Stimulated activated CD4-positive, alpha-beta T cell treated with anti-CD3 and anti-CD28 coated beads, Interleukin-4, amount 100 ng/mL, for 1 hour (primary cell): ENCODE data around the gene XRCC4.

Experiments used
- DNase-seq: peaks from one replicate; pipeline ENCODE4 v3.0.0-alpha.2; 2020

The XRCC4 gene

DNA sequence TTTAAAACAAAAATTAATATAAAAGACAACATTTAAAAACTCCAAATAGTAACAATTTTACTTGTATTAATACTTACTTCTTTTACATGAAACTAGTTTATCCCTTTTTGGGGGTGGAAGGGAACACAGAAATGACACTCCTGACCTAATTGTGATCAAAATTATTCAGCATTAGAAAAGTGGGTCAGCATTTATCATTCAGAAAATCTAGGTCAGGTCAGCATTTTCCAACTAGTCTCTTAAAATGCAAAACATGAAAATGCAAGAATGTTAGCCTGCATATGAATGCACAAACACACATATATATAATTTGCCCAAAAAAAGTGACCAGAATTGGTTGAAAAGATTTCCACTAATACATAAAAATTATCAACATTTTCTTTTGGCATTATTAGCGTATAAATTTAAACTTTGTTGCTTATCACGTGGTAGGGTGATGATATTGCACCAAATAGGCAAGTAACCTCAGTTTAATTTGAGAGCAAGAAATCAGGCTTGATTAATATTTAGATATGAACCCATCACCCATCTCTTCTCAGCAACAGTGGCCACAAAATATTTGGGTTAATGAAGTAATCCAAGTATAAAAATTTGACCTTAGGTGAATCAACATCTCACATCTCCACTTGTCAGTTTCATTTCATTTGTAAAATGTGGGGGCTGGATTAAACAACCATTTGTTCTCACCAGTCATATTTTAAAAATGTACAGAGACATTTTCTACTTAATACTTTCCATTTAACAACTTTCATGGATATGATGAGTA lies 5.9 kb upstream of the XRCC4 start:
- no peak for DNase-seq

DNA sequence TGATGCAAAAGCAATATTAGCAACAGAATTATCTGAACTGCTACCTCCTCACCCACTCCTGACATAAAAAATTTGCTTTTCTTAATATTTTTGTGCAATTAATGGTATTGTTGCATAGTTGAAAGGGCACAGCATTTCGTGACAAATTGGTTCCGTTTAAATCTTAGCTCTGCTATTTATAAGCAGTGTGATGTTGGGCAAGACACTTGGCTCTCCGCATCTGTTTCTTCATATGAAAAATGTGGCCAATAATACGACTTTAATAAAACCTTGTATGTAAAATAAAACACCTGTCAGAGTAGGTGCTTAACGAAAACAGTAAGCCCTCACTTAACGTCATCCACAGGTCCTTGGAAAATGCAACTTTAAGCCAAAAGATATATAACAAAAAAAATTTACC lies 4.4 kb upstream of the XRCC4 start:
- DNase-seq, result no peak

DNA sequence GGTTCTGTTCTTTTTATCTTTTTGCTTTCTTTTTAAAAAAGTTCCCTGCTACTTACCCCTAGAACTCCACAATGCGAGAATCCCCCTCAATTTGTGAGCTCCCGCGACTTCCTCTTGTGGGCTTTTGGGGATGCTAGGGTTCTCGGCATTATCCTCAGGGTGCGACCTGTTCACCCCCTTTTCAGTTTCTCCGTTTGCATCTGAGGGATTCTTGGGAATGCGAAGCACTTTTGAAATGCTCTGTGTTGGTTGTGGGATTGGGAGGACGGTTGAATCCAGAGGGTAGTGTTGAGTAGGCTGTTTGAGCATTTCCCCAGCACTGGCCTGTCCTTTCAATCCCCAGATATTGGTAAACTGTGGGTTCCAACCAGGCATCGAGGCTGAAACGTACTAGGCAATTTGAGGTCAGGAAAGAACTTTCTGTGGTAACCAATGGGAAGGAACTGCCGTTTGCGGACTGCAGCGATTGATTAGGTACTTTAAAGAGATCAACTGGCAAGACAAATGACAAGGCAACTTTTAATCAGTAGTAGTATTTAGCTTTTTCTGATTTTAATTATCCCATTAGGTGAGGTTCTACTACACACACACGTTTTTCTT lies 415 bp downstream of the XRCC4 start:
- no peak for DNase-seq

DNA sequence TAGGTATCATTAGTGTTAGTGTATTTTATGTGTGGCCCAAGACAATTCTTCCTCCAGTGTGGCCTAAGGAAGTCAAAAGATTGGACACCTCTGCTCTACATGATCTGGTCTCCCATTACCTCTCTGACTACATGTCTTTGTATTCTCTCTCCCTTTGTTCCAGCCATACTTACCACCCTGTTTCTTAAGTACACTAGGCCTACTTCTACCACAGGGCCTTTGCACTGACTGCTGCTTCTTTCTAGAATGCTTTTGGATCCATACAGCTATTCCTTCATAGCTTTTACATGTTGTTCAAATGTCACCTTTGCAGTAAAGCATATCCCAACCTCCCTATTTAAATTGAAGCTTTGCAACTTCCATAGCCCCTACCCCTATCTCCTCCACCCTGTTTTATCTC lies 5.4 kb downstream of the XRCC4 start:
- no peak for DNase-seq

DNA sequence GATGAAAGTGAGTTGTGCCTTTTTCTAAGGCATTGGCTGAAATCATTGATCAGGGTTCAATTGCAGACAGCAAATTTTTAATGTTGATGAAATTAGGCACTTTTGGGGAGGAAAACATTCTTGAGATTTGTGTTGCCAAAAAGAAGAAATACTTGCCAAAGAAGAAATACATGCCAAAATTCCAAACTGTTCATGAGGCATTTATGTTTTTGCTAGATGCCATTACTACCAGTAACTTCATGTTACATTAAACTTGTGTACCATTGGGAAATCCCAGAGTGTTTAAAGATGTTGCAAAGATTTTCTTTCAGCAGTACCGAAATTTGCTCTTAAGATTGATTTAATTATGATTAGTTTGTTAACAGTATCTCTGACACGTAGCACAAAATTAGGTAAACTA lies 7.0 kb downstream of the XRCC4 start:
- no peak for DNase-seq

DNA sequence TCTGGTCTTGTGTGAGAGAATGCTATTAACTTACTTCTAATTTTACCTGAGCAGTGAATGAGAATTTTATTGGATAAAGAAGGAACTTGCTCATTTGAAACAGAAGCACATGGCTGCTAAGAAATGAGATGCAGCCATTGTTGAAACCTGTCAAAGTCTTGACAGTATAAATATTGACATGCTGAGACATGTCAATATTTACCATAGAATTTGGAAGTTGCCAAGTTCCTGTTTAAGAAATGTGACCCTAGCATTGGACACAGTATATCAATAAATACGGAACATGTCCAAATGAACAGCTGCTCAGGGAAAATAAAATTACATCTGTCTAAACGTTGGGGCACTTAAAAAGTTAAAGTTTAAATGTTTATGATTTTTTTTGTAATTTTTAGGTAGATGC lies 7.8 kb downstream of the XRCC4 start:
- no peak for DNase-seq

DNA sequence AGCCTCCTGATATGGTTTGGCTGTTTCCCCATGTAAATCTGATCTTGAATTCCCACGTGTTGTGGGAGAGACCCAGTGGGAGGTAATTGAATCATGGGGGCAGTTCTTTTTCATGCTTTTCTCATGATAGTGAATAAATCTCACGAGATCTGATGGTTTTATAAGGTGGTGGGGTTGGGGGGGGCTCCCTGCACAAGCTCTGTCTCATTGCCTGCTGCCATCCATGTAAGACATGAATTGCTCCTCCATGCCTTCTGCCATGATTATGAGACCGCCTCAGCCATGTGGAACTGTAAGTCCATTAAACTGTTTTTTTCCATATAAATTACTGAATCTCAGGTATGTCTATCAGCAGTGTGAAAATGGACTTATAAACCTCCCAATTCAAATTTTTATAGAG lies 12.8 kb downstream of the XRCC4 start:
- DNase-seq, result no peak

DNA sequence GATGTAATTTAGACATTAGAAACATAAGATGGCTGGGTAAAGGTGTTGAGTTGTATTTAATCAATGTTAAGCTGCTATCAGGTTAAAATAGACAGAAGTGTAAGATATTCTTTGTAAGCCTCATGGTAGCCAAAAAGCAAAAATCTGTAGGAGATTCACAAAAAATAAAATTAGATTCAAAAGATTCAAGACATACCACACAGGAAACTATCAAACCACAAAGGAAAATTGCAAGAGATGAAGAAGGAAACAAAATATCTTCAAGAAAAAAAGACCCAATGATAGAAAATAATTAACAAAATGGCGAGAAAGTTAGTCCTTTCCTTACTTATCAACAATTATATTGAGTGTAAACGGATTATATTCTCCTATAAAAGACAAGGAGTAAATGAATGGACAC lies 15.3 kb downstream of the XRCC4 start:
- no peak for DNase-seq

DNA sequence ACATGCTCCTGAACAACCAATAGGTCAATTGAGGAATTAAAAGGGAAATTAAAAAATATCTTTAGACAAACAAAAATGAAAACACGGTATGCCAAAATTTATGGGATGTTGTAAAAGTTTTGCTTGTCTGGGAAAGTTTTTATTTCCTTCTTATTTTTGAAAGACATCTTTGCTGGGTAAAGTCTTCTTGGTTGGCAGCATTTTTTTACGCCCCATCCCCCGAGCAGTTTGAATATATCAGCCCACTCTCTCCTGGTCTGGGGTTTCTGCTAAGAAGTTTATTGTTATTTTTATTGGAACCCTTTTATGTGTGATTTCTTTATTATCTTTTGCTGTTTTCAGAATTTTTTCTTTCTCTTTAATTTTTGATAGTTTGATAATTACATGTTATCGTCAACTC lies 16.3 kb downstream of the XRCC4 start:
- no peak for DNase-seq

DNA sequence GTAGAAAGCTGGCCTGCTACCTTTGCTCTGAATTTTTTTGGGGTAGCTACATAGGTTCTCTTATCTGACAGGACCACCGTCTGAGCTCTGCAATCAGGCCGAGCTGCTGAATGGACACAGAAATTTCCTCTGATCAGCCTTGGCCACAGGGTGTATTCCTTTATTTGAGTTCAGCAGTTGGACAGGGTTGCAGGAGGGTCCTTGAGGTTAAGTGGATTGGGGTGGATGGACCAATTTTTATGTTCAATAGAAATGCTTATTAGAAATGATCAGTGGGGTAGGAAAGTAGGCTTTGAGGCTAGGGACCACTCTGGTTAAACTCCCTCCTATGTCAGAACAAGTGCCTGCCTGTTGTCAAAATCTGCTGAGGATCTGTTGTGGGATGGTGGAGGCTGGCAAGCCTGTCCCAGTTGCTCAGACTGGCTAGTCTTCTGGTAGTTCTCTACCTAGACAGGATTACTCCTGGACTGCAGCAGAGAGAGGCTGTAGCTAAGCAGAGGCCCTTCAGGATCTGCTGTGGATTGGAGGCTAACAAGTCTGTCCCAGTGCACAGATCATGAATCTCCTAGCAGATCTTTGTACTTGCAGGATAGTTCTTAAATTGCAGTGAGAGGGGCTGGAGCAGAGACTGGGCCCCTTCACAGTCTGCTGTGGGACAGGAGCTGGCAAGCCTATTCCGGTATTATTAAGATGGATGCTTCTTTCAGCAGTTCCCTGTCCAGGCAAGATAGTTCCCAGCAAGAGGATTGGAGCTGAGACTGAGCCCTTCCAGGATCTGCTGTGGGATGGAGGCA lies 18.0 kb downstream of the XRCC4 start:
- DNase-seq, result no peak

DNA sequence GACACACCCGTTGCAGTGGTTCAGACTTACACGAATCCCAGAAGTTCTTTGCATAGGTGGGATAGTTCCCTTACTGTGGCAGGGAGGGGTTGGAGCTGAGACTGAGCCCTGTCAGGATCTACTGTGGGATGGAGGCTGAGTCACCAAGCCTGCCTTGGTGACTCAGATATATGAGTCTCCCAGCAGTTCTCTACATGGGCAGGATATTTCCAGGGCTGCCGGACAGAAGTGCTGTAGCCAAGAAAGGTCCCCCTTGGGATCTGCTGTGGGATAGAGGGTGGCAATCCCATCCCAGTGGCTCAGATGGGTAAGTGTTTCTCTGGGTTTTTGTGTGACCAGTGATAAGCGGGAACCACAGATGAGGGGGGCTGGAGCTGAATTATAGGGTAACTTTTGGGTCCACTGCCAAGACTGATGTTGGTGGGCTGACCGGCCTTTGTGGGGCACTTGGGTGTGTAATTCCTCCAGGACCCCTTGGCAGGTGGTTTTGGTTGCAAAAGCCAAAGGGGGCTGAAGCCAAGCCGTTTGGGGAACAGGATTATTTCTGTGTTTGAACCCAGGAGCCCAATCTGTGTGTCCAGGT lies 18.7 kb downstream of the XRCC4 start:
- no peak for DNase-seq

DNA sequence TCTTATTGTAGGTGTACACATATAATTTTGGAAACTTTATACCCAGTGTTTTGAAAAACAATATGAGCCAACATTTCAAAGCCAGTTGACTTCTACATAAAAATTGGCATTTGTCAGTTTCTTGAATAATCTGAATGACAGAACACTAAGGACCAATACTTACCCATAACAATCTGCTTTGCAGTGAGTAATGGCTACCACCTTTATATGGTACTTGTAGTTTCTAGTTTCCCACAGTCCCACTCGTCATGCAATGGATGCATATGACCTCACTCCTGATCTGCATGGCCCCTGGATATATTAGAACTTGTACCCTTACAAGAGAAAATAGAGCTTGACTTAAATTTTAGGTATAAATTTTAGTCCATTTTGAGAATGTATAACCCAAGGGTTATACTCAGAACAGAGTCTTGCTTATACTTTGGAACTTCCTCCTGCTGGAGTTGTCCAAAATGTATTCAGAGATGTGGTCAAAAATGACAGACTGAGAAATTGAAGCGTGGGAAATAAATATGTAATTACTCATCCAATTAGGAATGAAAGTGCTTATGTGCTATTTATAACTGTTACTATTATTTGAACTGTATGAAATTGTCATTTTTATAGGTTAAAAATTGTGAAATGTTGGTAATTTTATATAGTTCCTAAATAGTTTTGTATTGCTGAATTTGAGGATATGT lies 19.5 kb downstream of the XRCC4 start:
- no peak for DNase-seq

DNA sequence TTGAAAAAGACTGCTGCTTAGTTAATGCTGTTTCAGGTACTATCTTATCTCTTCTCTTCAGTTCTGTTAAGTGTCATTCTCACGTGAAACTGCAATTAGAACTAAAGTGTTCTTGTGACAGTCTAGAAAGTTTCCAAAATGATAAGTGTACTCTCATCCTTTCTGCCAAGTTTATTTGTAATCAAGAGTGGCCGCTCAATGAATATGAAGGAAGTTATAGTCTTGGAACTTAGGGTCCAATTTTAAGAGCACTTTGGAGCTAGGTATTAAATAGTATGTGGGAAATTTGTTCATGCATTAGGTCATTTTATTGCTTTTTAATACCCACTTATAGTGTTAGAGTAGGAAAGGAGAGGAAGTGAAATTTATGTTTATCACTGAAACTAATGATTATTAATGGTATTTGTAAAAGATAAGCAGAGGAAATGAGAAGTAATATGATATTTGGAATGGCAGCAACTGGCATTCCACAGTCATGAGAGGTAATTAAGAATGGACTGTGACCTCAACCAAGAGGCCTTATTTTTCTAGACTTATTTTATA lies 20.4 kb downstream of the XRCC4 start:
- DNase-seq, result no peak

DNA sequence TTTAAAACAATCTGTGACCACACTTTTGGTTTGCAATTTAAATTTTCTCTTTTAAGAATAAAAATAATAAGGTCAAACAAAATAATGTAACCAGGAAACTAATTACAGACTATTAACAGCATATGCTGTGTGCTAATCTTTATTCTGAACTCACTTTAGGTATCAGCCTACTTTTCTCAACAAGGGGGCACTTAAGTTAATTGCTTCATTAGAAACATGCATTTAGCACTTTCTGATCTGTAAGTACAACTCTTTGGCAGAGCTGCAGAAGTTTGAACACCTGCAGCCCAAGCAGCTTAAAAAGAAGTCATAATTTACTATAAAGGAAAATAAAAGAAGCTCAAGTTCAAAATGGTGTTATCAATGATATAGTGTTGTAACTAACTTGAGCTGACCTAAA lies 21.7 kb downstream of the XRCC4 start:
- DNase-seq, result no peak

DNA sequence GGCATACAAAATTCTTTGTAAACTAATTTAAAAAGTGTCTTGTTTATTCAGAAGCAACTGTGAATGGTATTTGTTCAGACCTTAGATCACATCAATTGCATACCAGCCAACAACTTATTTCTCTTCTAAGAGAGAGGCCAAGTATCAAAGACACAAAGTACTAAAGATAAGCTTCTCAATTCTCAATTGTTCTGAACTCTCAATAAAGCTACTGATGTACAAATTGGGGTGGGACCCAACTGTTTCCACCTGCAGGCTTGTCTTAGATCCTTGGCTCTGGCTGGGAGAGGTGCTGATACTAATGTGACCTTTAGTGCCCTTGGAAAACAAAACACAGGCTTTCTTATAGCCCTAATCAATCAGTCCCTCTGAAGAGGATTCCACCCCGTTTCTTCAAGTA lies 22.1 kb downstream of the XRCC4 start:
- no peak for DNase-seq

DNA sequence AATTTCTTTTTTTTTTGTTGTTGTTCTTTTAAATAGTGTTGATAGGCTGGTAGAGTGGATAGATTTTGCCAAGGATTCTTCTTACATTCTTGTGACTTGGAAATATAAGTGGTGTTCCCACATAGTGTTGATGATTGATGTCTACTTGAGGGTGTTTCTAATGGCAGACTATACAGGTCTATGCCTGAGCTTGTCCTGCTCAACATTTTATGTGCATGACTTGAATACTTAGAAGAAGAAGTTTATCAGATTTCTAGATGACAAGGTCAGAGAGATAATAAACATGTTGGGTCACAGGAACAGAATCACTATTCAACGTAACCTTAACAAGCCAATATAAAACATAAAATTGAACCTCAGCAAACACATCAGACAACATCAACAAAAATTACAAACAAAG lies 24.2 kb downstream of the XRCC4 start:
- DNase-seq, result no peak

DNA sequence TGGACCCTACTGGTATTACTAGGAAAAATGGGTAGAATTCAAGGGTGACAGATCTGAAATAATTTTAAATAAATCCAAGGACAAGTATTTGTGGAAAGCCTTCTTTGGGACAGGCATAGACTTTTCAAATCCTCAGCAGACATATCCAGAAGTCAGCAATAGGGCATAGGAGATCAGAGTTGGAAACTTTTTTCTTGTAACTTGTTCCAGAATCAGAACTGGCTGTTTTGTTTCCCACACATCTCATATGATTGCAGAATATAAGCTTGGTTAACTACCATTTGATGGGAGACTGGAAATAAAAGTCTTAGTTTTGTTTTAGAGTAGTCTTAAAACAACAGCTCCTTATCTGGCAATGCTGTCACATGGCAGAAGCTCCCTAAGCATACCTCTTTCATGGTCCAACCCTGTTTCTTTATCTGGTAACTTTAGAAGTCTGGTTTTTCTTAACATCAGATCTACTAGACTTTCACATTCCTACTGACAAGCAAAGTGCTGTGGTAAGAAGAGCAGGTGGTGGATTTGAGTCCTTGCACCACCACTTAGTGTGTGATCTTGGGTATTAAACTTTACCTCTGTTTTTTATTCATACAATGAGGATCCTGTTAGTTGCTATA lies 25.1 kb downstream of the XRCC4 start:
- DNase-seq, result no peak

DNA sequence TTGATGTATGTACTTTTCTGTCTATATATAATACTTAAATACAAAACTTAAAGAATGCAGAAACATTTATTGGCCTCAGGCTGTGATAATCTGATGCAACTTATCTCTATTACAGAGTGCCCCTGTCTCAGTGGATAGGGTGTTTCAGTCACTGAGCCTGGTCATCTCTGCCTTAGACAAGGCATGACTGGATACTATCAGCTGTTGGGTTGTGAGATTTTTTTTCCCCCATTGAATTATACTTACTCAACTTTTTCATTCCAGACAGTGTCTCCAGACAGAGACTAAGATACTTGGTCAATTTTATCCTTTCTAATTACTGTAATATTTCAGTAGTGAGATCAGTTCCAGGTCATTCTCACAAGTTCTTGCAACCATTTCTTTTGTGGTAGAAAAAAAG lies 26.7 kb downstream of the XRCC4 start:
- no peak for DNase-seq

DNA sequence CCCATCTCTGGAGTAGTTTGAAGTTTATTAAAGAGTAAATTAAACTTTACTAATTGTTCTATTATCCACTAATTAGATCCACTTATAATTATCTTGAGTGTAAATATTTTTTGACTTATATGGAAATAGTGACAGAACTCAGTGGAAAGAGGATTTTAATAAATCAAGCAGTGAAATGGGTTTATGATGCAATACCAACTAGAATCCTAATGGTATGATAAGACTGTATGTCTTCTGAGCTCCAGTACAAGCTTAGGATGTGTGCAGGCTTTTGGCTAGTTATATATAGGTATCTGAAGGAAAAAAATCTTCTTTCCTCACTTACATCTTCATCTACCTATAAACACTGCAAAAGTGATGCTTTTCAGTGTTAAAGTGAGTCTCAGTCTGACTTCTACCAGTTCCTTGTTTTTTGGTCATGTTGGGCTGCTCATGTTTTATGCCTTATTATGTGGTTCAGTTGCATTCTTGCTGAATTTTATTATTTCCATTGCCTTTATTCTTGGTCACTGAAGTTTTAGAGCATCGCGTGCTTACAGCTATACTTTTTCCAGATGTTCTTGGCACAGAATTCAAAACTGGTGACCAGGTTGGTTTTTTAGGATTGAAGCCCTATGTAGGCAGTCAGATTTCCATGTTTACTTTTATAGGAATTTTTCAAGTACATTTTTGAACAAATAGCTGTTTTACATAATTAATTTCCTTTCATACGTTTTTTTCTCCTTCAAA lies 30.5 kb downstream of the XRCC4 start:
- DNase-seq, result no peak

DNA sequence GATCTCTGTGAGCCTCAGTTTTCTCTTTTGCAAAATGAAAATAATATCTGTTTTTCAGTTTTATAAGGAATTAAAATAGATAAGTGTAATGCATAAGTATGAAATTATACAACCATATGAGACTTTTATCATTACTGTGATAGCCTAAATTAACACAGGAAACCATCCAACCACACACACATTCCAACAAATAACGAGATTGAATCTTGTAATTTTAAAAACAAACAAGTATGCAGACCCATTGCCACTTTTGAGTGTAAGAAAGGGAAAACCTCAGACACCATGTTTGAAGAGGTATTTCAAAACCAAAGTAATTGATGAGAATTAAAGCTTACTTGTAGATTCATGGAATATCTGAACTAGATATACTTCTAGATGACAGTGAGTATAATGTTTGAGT lies 32.0 kb downstream of the XRCC4 start:
- no peak for DNase-seq

DNA sequence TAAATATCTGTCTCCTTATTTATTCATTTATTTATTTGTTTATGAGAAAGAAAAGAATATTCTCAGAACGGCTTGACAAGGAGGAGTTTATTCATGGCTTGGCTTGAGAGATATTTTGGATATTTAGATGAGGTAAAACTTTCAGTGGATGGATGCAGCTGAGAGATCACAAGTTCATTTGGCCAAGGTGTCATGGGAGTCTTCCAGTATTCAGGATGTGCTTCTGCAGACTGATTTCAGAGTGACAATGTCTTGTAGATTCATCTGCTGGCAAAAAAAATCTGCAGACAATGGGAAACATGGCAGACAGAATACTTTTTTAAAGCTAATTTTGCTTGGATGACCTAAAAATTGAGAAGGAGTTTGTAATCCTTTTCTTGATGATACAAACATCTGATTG lies 38.5 kb downstream of the XRCC4 start:
- DNase-seq, result no peak

DNA sequence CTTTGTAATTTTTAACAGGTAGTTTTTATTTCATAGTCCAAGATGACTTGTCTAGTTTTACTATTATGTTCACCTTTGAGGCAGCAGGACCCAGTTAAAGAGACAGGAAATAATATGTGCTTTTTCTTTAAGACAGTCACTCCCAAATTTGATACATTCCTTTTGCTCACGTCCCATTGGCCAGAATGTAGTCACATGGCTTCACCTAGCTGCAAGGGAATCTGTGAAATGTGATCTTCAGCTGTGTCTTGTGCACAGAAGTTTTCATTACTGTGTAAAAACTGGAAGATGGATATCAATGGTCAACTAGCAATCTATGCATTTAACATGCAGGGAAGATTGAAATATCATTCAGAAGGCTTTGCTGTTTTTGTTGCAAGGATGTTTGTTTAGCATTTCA lies 41.1 kb downstream of the XRCC4 start:
- no peak for DNase-seq
